ENCODE results near the gene KCTD15. TPM values are rescaled to one million over a fixed set of nuclear protein-coding genes. Genes with fewer than 3 reads are reported as not detected.
"Not testable (repeated sequence)": the region's sequence is repeated elsewhere in the genome, so short reads cannot be mapped to it uniquely, and the experiment has no call there.

The KCTD15 gene
- total RNA-seq, 1 experiment from 2014 or later = 59.9 TPM

- Histone ChIP-seq H2AK5ac (ENCODE audit: insufficient read length, low read length) (no peak overlapping the region), H3K4ac (ENCODE audit: low read depth, low read length) (no peak overlapping the region), H3K56ac (ENCODE audit: insufficient read length, low read depth, low read length) (no peak overlapping the region), H4K5ac (ENCODE audit: insufficient read length, low read depth, low read length) (no peak overlapping the region), H3K4me1 (ENCODE audit: insufficient read depth, low read length) (no peaks in the 10 kb centered on the region; the same call in 1 of the 2 replicates), H3K4me2 (ENCODE audit: insufficient read depth, insufficient read length, low read length) (no peak overlapping the region), H4K8ac (replicated peaks; ENCODE audit: insufficient read length, low read depth, low read length) (no peak overlapping the region), H2AFZ (ENCODE audit: low read length) (no peak overlapping the region), H2BK5ac (ENCODE audit: insufficient read length, low read length) (no peak overlapping the region), H3K79me1 (ENCODE audit: insufficient read depth, low read depth, low read length, poor library complexity, severe bottlenecking) (no peaks in the 10 kb centered on the region), H2BK120ac (ENCODE audit: low read depth, low read length, poor library complexity, severe bottlenecking) (no peak overlapping the region), H3K27ac (ENCODE audit: insufficient read length, low read depth, low read length) (no peak overlapping the region), H3K9ac (ENCODE audit: extremely low read depth, insufficient read length, low read length) (no peak overlapping the region), H3K23me2 (ENCODE audit: insufficient read length, low read depth, low read length, poor library complexity, severe bottlenecking) (peaks cover 14% of the 10 kb centered on the region), H4K91ac (ENCODE audit: insufficient read length, low read depth, low read length) (no peak overlapping the region), H2BK12ac (ENCODE audit: insufficient read length, low read depth, low read length) (no peak overlapping the region), H3K18ac (ENCODE audit: insufficient read length, low read depth, low read length) (no peak overlapping the region), H4K20me1 (ENCODE audit: control insufficient read depth, insufficient read depth, insufficient read length) (no peaks in the 10 kb centered on the region), H3K27me3 (ENCODE audit: insufficient read depth, low read length) (no peaks in the 10 kb centered on the region), H2BK20ac (ENCODE audit: low read depth, low read length, poor library complexity, severe bottlenecking) (no peak overlapping the region), H3T11ph (ENCODE audit: low read length) (no peak overlapping the region), H3K79me2 (ENCODE audit: insufficient read depth, low read length) (no peaks in the 10 kb centered on the region), H2BK15ac (ENCODE audit: low read depth, low read length) (no peak overlapping the region), H3K9me3 (ENCODE audit: control insufficient read depth, low read depth, low read length) (no peaks in the 10 kb centered on the region), H3K14ac (ENCODE audit: insufficient read depth, low read length) (no peak overlapping the region), H3K23ac (ENCODE audit: insufficient read length, low read depth, low read length) (no peak overlapping the region)
- TF ChIP-seq CTCF (conservative IDR thresholded peaks at IDR 0.05) = no peak
- Mint-ChIP-seq H3K27ac (no peak overlapping the region), H3K27me3 (ENCODE audit: low read depth) (peaks cover 13% of the 10 kb centered on the region), H3K4me1 (peaks cover 12 to 19% of the 10 kb centered on the region in 2 experiments), H3K36me3 (ENCODE audit: insufficient read depth in 1 of 3, low read depth in 3 of 3) (peaks cover 2 to 16% (median 9%) of the 10 kb centered on the region in 3 experiments; a peak in 4 of 7 replicates), H3K4me3 (no peak overlapping the region), H3K9me3 (no peaks in the 10 kb centered on the region)
- no peak for DNase-seq
- WGBS (ENCODE audit: extremely low coverage, insufficient read length, low lambda C conversion rate) = no CpG with 5 or more reads among the region's 4 CpGs
These were observed 21.7 kb downstream of the KCTD15 start for GRCh38 chr19:33818411-33818810.

- not testable (repeated sequence) for H3K27ac ChIP-seq (ENCODE audit: insufficient read length, low read depth, low read length); DNase-seq; H3K56ac ChIP-seq (ENCODE audit: insufficient read length, low read depth, low read length); H3K18ac ChIP-seq (ENCODE audit: insufficient read length, low read depth, low read length); H2BK120ac ChIP-seq (ENCODE audit: low read depth, low read length, poor library complexity, severe bottlenecking); H3K14ac ChIP-seq (ENCODE audit: insufficient read depth, low read length); H3K79me1 ChIP-seq (ENCODE audit: insufficient read depth, low read depth, low read length, poor library complexity, severe bottlenecking); H2BK15ac ChIP-seq (ENCODE audit: low read depth, low read length); H3K4me1 ChIP-seq (ENCODE audit: insufficient read depth, low read length); H2BK12ac ChIP-seq (ENCODE audit: insufficient read length, low read depth, low read length); H4K91ac ChIP-seq (ENCODE audit: insufficient read length, low read depth, low read length); H2BK20ac ChIP-seq (ENCODE audit: low read depth, low read length, poor library complexity, severe bottlenecking); H3K27me3 ChIP-seq (ENCODE audit: insufficient read depth, low read length); H3K23ac ChIP-seq (ENCODE audit: insufficient read length, low read depth, low read length); H3T11ph ChIP-seq (ENCODE audit: low read length); H4K5ac ChIP-seq (ENCODE audit: insufficient read length, low read depth, low read length); H3K9me3 Mint-ChIP-seq; H4K20me1 ChIP-seq (ENCODE audit: control insufficient read depth, insufficient read depth, insufficient read length); H2AFZ ChIP-seq (ENCODE audit: low read length); H3K36me3 Mint-ChIP-seq (ENCODE audit: insufficient read depth in 1 of 3, low read depth in 3 of 3); H3K9me3 ChIP-seq (ENCODE audit: control insufficient read depth, low read depth, low read length); H3K4ac ChIP-seq (ENCODE audit: low read depth, low read length); H3K9ac ChIP-seq (ENCODE audit: extremely low read depth, insufficient read length, low read length); H2BK5ac ChIP-seq (ENCODE audit: insufficient read length, low read length); H4K8ac ChIP-seq (replicated peaks; ENCODE audit: insufficient read length, low read depth, low read length); H2AK5ac ChIP-seq (ENCODE audit: insufficient read length, low read length); H3K79me2 ChIP-seq (ENCODE audit: insufficient read depth, low read length)
- Histone ChIP-seq H3K4me2 (ENCODE audit: insufficient read depth, insufficient read length, low read length) (peak overlapping the region; percentile 69), H3K23me2 (ENCODE audit: insufficient read length, low read depth, low read length, poor library complexity, severe bottlenecking) (peaks cover 14% of the 10 kb centered on the region)
- H3K27me3 Mint-ChIP-seq (ENCODE audit: low read depth) = peaks cover 13% of the 10 kb centered on the region
- no CpG with 5 or more reads among the region's 7 CpGs for WGBS (ENCODE audit: extremely low coverage, insufficient read length, low lambda C conversion rate)
- peak overlapping the region; percentile 55 to 75; a peak in 4 of 5 replicates for H3K4me3 Mint-ChIP-seq
- H3K4me1 Mint-ChIP-seq = peaks cover 12 to 19% of the 10 kb centered on the region in 2 experiments
- peak overlapping the region in 1 of 3 experiments; percentile 61; a peak in 1 of 7 replicates for H3K27ac Mint-ChIP-seq
These were observed 22.4 kb downstream of the KCTD15 start for GRCh38 chr19:33819078-33819477.

All from H9 (cell line).